NCI-H446 treated with DMSO at 0.1 percent for 48 hours (cell line): ENCODE results near the gene CALML5.

Experiments used
- DNase-seq: peaks from one replicate; lab custom pipeline; 2025; lab: John Stamatoyannopoulos, UW

Gene CALML5

DNA sequence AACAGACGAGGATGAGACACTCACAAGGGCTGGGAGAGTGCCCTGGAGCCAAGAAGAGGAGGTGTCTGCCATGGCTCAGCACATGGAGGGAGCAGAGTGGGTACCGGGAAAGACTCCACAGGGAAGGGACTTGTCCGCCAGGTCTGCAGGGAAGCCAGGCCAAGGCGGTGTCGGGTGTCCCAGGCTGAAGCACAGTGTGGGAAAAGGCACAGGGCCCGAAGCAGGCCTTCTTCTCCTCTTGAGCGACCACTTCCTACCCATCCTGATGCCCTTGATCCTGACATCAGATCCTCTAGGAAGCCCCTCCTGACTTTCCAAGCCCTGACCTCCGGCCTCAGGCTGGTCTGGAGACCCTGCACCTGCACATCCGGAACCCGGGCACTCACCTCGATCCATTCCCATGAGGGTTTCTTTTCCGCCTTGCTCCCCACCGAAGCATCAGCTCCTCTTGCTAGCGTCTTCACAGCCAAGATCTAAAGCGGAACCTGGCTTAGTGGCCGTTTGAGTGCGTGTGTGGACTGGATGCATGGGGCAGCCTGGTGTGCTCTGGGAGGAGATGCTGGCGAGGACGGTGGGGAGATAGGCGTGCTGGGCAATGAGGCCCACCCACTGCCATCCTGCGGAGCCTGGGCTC is 33.8 kb upstream of the CALML5 start:
- DNase-seq = no peak

DNA sequence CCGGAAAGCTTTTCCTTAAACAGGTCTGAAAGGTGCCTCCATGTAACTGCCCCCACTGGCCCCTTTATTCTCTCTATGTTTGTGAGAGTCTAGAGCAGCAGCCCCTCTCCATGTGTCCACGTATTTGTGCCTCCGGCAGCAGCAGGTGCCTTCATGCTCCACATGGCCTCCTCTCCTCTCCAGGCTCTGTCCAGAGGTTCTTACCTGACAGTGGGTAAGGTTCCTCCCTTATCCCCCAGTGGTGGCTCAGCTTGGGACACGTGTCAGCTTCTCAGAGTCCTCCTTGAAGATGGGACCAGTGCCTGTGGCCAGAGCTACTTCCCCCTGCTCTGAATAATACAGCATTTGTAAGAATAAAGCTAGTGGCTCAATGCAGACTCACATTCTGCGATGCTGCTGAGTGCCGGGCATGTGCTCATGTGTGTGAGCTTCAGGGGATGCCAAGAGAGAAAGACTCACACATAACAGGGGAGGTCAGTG is 33.3 kb upstream of the CALML5 start:
- no peak for DNase-seq

DNA sequence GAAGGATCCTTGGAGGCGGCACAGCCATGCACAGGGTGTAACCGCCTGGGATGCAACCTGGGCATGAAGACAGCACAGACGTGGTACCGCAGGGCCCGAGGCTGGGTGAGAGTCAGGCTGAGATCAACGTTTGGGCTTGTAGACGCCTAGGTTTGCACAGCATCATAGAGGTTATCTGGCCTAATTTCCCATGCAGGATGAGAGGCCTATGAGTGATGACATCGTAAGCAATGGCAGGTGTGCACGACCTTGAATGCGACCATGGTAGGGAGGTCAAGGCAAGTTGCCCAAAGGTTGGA is 32.9 kb upstream of the CALML5 start:
- DNase-seq = no peak

DNA sequence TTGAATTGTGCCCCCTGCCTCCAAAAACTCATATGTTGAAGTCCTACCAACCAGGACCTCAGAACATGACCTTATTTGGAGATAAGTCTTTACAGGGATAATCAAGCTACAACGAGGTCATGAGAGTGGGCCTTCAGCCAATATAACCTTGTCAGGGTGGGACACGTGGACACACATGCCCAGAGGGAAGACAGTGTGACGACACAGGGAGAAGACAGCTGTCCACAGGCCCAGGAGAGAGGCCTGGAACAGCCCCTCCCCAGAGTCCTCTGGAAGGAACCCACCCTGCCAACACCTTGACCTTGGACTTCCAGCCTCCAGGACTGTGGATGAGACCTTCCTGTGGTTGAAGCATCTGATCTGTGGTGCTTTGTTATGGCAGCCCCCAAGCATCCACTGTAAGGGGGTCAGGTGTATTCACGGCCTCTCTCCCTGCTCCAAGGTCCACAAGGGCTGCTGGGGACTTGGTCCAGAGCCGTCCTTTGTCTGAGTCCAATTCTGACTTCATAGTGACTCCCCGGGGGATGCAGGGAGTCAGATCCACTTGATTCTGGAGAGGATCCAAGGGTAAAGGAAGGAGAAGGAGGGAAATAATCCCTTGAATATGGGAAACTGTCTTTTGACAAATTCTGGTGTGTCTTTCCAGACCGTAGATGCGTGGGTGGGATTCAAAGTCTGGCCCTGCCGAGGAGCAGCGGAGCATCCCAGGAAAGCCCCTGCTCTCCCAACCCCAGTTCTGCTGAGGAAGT is 32.4 kb upstream of the CALML5 start:
- no peak for DNase-seq

DNA sequence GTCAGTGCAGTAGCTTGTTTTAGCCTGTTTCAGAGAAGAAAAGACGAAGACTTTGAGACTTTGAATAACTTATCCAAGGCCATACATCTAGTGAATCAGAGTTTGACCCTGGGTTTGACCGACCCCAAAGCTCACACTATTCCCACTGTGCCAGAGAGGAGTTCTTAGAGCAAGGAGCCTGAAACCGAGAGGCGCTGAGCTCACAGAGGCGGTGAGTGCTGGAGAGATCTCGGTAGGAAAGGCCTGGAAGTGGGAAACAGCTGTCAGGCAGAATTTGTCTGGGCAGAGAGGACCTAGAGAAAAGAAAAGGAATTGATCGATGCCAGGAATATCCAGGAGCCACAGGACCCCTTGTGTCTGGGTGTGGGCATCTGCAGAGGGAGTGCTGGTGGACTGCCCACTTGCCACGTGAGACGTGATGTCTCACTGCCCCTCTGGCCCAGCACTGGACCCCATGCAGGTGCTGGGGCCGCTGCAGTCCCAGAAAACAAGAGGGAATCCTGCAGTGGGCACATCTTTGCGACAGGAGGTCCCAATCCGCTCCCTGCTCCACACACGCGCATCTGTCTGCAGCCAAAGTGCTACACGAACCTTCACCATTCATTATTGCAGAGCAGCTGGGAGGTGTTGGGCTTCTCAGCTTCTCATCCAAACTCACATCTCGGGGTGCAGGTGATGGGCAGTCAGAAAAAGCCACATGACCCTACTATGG is 31.6 kb upstream of the CALML5 start:
- no peak for DNase-seq

DNA sequence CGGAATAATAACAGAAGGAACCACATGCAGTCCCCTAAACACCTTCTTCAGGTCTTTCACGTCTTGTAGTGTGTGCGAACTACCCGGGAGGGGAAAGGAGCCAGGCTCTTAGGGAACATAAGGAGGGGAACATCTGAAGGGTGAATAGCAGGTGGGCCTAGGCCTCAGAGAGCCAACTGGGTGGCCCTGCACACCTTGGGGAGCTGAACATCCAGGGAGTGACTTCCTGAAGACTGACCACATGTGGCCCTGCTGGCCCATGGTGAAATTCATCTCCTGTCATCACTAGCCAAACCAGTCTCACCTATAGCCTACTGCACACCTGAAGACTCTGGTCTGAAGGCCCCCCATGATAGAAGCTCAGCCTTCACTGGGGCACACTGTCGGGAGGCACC is 31.0 kb upstream of the CALML5 start:
- DNase-seq = no peak

DNA sequence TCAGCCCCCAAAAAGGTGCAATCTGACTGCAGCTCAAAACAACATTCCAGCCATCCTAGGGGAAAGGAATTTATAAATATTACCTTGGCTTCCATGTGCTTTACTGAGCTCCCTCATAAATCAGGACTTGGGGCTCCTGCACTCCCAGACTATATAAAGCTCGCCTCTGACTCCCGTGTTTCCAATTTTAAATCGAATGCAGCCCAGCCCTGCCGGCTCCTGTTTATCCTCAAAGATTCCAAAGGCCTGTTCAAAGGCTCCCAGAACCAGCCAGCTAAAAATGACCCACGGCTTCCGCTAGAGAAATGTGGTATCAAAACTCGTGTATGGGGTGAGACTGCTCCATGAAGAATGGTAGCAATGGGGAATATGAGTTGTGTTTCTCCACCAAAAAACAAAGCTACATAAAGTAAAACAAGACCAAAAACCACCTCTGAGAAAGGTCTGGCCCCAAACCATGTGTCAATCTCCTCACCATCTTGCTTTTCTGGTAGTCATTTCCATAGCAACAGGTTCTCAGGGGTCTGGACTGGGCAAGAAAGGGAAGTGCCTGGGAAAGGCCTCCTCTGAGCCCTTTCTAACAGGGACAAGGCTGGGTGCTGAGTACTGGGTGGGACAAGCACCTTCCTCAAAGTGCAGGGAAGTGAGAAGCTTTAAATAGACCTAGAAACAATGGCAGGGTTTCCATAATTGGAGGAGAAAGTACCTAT is 30.5 kb upstream of the CALML5 start:
- no peak for DNase-seq

DNA sequence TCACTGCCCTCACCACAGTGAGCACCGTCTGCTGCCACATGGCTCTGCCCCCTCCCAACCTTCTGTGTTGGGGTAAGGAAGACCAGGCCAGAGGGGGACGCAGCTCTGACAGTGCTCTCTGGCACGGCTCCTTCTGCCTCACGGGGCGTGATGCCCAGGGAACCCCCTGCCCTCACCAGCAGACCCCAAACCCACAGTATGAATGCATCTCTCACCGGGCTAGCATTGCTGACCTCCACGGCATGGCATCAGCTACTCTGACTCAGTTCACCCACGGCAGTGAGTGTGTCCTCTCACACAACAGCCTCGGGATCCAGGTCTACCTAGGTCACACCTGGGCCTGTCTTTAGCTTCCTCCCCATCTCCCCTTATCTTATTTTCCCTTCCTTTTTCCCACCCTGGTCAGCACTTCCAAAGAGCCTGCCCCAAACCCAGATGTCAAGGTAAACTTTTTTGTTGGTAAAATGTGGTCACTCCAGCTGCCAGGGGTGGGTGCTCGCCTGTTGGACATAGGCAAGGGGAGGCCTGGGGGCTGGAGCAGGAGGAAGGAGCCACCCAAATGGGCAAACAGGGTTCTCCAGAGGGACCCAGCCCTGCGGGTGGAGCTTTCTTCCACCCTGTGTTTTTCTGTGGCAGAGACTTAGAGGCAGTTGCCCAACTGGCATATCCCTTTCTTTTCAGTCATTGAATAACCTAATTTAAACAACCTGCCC is 29.8 kb upstream of the CALML5 start:
- DNase-seq = no peak

DNA sequence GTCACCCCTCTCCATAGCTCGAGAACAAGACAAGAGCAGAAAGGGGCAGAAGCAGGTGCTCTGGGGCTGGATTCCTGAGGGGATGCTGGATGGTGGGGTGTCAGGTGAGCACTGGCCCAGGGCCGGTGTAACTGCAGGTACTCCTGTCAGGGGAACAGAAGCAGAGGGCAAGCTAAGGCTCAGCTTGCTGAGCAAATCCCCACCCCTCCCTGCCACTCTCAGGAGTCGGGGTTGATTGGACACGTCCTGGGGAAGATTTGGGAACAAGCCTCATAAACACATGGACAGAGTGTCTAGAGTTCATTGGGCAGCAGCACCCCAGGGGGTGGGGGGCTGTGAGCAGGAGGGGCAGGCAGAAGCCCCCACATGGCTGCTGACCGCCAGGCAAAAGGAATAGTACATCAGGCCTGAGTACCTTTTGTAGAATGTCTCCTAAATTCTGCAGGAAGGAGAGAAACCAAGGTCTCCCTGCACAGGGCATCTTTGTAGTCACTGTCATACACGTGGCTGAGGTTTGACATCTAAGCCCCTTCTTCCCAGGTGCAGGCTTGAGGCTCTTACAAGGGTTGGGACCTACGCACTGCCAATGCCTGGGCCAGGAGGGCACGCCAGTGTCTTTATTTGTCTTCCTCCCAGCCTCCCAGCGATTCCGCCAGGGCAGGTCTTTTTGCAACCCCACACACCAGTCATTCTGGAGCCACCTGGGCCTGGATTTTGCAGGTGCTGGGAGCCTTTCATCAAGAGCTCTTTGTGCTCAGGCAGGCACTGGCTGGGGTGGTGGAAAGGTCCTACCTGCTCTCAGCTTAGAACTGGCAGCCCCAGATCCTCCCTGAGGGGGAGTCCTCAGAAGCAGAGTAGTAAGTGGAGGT is 28.2 kb upstream of the CALML5 start:
- no peak for DNase-seq

DNA sequence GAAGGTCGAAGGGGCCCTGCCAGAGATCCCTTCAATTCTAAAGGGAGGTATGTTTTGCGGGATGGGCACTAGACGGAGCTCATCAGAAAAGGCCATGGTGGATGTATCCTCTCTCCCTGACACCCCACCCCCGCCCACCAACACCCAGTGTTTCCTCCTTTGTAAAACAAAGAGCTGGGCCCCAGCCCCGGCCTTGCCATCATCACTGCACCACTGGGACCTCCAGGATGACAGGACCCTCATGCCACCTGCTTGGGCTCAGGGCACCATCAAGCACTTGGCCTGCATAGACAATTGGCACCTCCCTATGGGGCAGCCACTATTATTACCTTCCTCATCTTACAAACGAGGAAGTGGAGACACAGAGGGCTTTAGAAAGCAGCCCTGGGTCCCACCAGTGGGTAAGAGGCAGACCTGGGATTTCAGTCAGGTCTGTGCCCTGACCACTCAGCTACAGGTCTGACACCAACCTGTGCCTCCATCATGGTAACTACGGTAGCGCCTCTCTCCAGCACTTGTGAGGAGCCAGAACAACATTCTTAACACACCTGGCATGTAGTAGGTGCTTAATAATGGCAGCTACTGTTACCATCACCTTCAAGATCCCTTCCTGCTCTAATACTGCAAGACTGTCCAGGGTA is 27.4 kb upstream of the CALML5 start:
- DNase-seq = no peak

DNA sequence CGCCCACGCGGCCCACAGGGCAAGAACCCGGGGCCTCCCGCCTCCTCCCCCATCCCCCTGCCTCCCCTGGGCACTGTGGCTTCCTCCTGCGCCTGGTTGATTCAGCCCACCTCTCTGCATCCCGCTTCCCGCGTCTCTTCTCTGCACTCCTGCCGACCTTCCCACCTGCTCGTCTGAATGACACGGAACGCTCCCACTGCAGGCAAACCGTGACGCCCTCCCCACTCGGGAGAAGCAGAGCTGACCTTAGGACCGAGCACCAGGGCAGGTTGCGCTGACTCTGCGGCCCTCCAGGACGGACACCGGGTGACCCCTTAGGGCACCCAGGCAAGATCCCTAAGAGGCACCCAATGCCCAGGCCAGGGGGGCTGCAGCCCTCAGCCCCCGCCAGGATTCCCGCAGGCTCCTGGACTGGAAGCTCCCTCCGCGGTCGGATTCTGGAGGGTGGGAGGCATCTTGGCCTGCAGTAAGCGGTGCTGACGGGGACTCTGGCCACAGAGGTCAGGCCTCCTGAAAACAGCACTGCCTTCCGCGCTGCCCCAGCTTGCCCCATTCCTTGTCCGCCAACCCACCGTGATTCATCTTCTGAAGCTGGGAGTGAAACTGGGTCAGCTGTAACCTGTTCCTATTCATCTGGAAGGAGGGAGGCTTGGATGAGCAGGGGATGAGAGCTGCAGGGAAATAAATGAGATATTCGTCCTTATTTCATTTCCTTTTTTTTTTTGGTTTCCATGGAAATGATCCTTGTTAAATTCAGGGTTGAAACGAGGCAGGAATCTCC is 26.4 kb upstream of the CALML5 start:
- DNase-seq = no peak

DNA sequence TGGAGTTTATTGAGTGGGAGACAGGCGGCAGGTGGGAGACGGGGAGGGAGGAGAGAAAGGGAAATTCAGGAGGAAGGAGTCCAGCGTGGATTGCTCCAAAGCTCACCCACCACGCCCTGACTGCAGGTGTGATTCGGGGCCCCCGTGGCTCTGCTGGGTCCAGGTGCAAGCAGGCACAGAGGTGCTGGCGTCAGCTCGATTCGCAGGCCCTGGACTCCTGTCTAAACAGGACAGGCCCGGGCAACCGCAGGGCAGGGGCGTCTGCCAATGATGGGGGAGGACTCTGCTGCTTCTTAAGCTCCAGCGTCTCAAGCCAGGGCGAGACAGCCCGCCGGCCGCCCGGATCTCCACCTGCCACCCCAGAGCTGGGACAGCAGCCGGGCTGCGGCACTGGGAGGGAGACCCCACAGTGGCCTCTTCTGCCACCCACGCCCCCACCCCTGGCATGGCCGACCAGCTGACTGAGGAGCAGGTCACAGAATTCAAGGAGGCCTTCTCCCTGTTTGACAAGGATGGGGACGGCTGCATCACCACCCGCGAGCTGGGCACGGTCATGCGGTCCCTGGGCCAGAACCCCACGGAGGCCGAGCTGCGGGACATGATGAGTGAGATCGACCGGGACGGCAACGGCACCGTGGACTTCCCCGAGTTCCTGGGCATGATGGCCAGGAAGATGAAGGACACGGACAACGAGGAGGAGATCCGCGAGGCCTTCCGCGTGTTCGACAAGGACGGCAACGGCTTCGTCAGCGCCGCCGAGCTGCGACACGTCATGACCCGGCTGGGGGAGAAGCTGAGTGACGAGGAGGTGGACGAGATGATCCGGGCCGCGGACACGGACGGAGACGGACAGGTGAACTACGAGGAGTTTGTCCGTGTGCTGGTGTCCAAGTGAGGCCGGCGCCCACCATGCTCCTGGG is 25.5 kb upstream of the CALML5 start, which contains the start of gene CALML3:
TSS of gene CALML3 (plus strand) at position 321 of the 920 bp plus-strand sequence. CDS start at position 446, 125 bp downstream.
- DNase-seq = no peak

DNA sequence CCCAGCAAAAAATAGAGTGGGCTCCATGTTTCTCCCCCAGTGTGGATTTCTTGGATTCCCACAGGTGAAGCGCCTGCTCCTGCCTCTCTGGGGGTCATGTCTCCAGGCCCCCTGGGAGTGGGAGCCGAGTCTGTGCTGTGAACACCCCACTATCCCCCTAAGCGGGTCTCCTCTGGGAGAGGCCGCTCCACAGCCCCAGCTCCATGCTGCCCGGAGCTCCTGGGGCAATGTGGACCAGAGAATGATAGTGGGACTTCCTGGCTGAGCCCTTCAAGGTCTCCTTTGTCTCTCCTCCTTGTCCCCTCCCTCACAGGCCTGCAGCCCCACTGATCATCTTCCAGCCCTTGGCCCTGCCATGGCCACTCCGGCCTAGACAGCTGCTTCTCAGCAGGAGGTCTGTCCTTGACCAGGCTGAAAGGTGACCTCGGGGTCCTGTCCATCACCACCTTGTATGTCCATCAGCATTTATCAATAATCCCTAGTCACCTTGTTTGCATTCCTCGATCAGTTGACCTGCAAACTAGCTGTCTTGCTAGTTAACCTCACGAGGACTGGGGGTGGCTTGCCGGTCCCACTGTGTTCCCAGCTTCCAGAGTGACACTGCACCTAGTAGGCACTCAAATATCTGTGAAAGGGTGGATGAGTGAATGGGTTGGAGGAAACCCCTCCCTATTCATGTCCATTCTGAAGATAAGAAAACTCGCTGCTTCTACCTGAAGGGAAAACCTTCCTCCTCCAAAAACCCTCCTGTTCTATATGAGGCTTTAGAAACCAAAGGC is 24.6 kb upstream of the CALML5 start:
- no peak for DNase-seq

DNA sequence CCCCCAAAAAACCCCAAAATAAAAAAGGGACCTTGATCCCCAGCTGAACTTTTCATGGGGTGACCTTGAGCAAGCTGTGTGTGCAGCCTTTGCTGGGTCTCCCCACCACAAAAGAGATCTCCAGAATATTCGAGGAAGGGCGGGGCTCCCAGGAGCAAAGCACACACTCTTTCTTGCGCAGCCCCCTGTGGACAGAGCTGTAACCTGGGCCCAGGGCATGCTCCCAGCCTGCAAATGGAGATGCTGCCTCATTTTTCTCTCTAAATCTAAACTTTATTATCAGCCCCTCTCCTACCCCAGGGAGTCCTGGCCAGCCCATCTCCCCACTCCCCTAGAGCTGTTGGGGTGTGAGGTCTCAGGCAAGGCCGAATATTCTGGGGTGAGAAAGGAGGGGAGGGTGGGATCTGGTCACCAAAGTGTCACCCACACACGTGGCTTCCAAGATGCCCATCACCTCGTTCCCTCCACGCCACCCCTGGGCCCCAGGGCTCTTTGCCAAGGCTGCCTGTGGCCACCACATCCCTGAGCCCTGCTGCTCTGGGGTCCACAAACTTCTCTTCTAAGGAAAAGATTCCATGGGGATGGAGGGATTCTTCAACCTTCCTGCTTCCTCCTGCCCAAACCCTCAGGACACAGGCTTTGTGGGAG is 23.7 kb upstream of the CALML5 start:
- DNase-seq = no peak

DNA sequence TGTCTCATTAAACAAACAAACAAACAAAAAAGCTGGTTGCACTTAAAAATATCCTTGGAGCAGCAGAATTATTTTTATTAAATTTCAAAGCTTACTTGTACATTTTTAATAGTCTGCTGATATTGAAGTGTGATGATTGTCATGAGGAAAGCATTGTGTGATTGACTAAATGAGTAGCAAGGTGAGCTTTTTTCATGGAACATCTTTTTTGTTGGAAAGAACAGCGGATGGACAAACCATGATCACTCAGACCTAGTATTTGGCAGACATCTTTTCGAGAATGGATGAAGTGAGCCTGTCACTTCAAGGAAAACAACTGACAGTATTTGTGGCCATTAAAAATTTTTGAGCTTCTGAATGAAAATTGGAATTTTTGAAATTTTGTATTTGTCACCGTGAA is 19.7 kb upstream of the CALML5 start:
- DNase-seq = no peak

DNA sequence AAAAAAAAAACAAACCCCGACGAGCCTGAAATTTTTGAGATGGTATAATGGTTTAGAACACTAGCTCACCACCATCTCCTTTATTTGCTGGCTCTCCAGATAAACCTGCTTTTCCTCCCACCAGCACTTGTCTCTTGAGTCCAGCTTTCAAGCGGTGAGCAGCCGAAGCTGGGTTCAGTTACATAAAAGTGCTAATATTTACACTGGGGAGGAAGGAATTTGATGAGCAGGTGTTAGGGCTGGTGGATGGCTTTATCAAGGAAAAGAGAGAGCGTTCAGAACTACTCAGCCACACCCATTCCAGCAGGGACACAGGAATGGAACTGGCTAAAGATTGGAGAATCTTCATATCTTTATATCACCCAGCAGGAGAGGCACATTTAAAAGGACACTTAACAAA is 18.8 kb upstream of the CALML5 start:
- DNase-seq = no peak

DNA sequence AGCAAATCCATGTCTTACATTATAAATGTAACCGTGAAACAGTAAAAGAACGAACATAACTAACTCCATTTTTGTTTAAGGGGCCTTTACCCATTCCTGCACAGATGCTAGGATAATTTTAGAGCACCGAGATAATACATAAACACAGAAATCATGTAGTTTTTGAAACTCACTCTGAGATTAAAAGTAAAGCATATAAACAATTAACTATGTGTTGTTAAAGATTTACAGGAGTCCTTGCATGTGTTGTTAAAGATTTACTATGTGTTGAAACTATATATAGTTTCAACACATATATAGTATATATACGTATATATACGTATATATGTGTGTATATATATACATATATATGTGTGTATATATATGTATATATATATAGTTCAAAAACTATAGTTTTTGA is 18.2 kb upstream of the CALML5 start:
- no peak for DNase-seq
